ENCODE data around the gene FILIP1. TPM values are rescaled to one million over a fixed set of nuclear protein-coding genes. Genes with fewer than 3 reads are reported as not detected.
"Not testable (repeated sequence)": the region's sequence is repeated elsewhere in the genome, so short reads cannot be mapped to it uniquely, and the experiment has no call there.

FILIP1 gene
- total RNA-seq, 3 donors from 2014 or later (not counting 1 experiment from before 2014, with no cell fraction given), result not detected

- ATAC-seq, result no peak
- Histone ChIP-seq H3K36me3 (ENCODE audit: control insufficient read depth, insufficient read depth, low read length) (no peaks in the 10 kb centered on the region), H3K4me3 (ENCODE audit: low read length) (no peak overlapping the region), H3K27ac (ENCODE audit: low read length) (no peak overlapping the region), H3K27me3 (ENCODE audit: control insufficient read depth, insufficient read depth, low read length) (no peaks in the 10 kb centered on the region), H3K9me3 (ENCODE audit: control insufficient read depth, insufficient read depth, low read length) (no peaks in the 10 kb centered on the region), H3K4me1 (ENCODE audit: control insufficient read depth, insufficient read depth, low read length) (no peaks in the 10 kb centered on the region)
- Mint-ChIP-seq H3K4me3 (no peak overlapping the region), H3K9me3 (peaks cover 0 to 2% of the 10 kb centered on the region in 2 donors), H3K36me3 (no peaks in the 10 kb centered on the region), H3K4me1 (no peaks in the 10 kb centered on the region), H3K27ac (no peak overlapping the region), H3K27me3 (ENCODE audit: low read depth in 2 of 2) (peaks cover 2 to 9% of the 10 kb centered on the region in 2 donors)
- no peak for DNase-seq
- TF ChIP-seq, protein P1, sequence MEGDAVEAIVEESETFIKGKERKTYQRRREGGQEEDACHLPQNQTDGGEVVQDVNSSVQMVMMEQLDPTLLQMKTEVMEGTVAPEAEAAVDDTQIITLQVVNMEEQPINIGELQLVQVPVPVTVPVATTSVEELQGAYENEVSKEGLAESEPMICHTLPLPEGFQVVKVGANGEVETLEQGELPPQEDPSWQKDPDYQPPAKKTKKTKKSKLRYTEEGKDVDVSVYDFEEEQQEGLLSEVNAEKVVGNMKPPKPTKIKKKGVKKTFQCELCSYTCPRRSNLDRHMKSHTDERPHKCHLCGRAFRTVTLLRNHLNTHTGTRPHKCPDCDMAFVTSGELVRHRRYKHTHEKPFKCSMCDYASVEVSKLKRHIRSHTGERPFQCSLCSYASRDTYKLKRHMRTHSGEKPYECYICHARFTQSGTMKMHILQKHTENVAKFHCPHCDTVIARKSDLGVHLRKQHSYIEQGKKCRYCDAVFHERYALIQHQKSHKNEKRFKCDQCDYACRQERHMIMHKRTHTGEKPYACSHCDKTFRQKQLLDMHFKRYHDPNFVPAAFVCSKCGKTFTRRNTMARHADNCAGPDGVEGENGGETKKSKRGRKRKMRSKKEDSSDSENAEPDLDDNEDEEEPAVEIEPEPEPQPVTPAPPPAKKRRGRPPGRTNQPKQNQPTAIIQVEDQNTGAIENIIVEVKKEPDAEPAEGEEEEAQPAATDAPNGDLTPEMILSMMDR (IDR thresholded peaks at IDR 0.05), result no peak
- intact Hi-C loops (cut with micrococcal nuclease), result no loop called here
- WGBS (ENCODE audit: insufficient coverage), result 80% methylated on average over 2 of the region's 3 CpGs
Measured at GRCh38 chr6:75412969-75413662, 80.5 kb downstream of the FILIP1 start.

- H3K4me1 ChIP-seq (ENCODE audit: control insufficient read depth, insufficient read depth, low read length); H3K9me3 ChIP-seq (ENCODE audit: control insufficient read depth, insufficient read depth, low read length); H3K4me3 Mint-ChIP-seq; H3K4me3 ChIP-seq (ENCODE audit: low read length); H3K36me3 ChIP-seq (ENCODE audit: control insufficient read depth, insufficient read depth, low read length); H3K27ac Mint-ChIP-seq; H3K36me3 Mint-ChIP-seq; intact Hi-C loops (cut with micrococcal nuclease); H3K27ac ChIP-seq (ENCODE audit: low read length); ATAC-seq; DNase-seq; H3K9me3 Mint-ChIP-seq; H3K4me1 Mint-ChIP-seq; H3K27me3 ChIP-seq (ENCODE audit: control insufficient read depth, insufficient read depth, low read length); H3K27me3 Mint-ChIP-seq (ENCODE audit: low read depth in 2 of 2): not testable (repeated sequence)
- 100% methylated on average over 1 of the region's 2 CpGs for WGBS (ENCODE audit: insufficient coverage)
Measured at GRCh38 chr6:75410564-75410963, 83.0 kb downstream of the FILIP1 start.

- Mint-ChIP-seq H3K36me3 (no peaks in the 10 kb centered on the region), H3K27me3 (ENCODE audit: low read depth in 2 of 2) (peaks cover 0 to 8% of the 10 kb centered on the region in 2 donors), H3K9me3 (peaks cover 0 to 4% of the 10 kb centered on the region in 2 donors), H3K4me1 (no peaks in the 10 kb centered on the region), H3K4me3 (no peak overlapping the region), H3K27ac (no peak overlapping the region)
- ATAC-seq, result no peak
- TF ChIP-seq, protein P1 (IDR thresholded peaks at IDR 0.05), result no peak
- Histone ChIP-seq H3K27ac (ENCODE audit: low read length) (no peak overlapping the region), H3K4me3 (ENCODE audit: low read length) (no peak overlapping the region), H3K27me3 (ENCODE audit: control insufficient read depth, insufficient read depth, low read length) (no peaks in the 10 kb centered on the region), H3K9me3 (ENCODE audit: control insufficient read depth, insufficient read depth, low read length) (no peaks in the 10 kb centered on the region), H3K4me1 (ENCODE audit: control insufficient read depth, insufficient read depth, low read length) (no peaks in the 10 kb centered on the region), H3K36me3 (ENCODE audit: control insufficient read depth, insufficient read depth, low read length) (no peaks in the 10 kb centered on the region)
- intact Hi-C loops (cut with micrococcal nuclease), result no loop called here
- DNase-seq, result no peak
Measured at GRCh38 chr6:75409928-75410327, 83.7 kb downstream of the FILIP1 start.

DNA sequence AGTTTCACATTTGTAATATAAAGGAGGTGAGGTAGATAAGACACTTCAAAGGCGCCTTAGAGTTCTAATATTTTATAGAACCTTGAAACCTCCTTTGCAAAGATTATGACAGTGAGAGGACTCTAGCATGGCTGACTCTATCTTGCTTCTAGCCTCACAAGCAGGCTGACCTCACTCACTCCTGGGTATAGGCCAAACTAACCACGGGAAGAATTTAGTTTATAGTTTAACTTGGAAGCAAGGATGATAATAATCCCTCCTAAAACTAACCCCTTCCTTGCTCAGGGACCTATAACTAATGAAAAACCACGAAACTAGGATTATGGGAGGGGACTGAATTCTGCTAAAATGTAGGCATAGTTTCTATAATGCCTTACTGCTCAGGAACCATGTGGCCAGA is 84.3 kb downstream of the FILIP1 start:
- Histone ChIP-seq H3K36me3 (ENCODE audit: control insufficient read depth, insufficient read depth, low read length) (no peaks in the 10 kb centered on the region), H3K27ac (ENCODE audit: low read length) (no peak overlapping the region), H3K4me1 (ENCODE audit: control insufficient read depth, insufficient read depth, low read length) (no peaks in the 10 kb centered on the region), H3K27me3 (ENCODE audit: control insufficient read depth, insufficient read depth, low read length) (no peaks in the 10 kb centered on the region), H3K4me3 (ENCODE audit: low read length) (no peak overlapping the region), H3K9me3 (ENCODE audit: control insufficient read depth, insufficient read depth, low read length) (no peaks in the 10 kb centered on the region)
- 100% methylated on average over 1 of the region's 3 CpGs for WGBS (ENCODE audit: insufficient coverage)
- peaks cover 0 to 2% of the 10 kb centered on the region in 2 donors for H3K9me3 Mint-ChIP-seq
- H3K4me1 Mint-ChIP-seq, result no peaks in the 10 kb centered on the region
- no peak for ATAC-seq
- no peak for DNase-seq
- H3K36me3 Mint-ChIP-seq, result no peaks in the 10 kb centered on the region
- H3K27me3 Mint-ChIP-seq (ENCODE audit: low read depth in 2 of 2), result peaks cover 0 to 2% of the 10 kb centered on the region in 2 donors
- H3K4me3 Mint-ChIP-seq, result no peak overlapping the region
- H3K27ac Mint-ChIP-seq, result no peak overlapping the region
- intact Hi-C loops (cut with micrococcal nuclease), result no loop called here
- TF ChIP-seq, protein P1 (IDR thresholded peaks at IDR 0.05), result no peak
